GM18951 (cell line): Measurements from ENCODE around the gene ITGBL1.

Source experiments
- POLR2A ChIP-seq: IDR thresholded peaks from 4 replicates; pipeline ENCODE4 v1.6.1; 2011; ENCODE audit warnings: mild to moderate bottlenecking; ENCODE audit not compliant: insufficient read length, insufficient read depth; ENCODE audit errors: extremely low read depth
- in situ Hi-C: fragments of 300-500 bp; cut with MboI; formaldehyde crosslinking; loops from one replicate; pipeline ENCODE4 v1.12.0; 2022; ENCODE audit warnings: low sequenced_read_pairs, mixed read lengths, inconsistent platforms; ENCODE audit not compliant: unreplicated experiment

ITGBL1 gene

DNA sequence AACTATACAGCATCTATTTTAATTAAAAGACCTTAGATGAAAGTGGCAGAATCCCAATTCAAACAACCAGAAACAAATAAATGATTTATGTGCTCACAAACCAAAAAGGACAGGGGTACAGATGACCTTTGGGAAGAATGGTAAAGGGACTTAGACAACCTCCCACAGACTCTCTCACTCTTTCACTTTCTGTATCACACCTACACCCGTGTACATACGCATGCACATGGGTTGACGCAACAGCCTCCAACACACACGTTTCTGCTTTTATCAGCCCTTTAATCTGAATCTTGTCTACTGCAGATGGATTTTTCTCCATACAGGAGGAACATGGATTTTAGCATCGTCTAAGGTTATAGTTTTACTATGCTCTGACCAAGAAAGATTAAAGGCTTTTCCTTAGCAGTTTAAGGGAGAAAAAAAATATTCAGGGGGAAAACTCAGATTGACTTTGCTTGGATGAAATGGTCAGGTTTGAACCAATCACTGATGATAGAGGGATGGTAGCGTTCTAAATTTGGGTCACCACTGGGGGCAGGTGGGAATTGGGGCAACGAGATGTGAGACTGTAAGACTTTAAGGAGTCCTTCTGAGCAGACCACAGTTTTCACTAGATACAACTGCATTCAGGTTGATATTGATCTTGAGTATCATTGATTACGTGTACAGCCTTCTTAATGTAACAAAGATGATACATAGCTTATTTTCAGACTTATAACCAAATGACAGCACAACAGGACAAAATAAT lies 166.1 kb downstream of the ITGBL1 start:
- in situ Hi-C loops, result no loop called here
- TF ChIP-seq POLR2A, result no peak

- in situ Hi-C loops, result no loop called here
- TF ChIP-seq POLR2A, result no peak
Measured at GRCh38 chr13:101621099-101621498, 168.6 kb downstream of the ITGBL1 start.

DNA sequence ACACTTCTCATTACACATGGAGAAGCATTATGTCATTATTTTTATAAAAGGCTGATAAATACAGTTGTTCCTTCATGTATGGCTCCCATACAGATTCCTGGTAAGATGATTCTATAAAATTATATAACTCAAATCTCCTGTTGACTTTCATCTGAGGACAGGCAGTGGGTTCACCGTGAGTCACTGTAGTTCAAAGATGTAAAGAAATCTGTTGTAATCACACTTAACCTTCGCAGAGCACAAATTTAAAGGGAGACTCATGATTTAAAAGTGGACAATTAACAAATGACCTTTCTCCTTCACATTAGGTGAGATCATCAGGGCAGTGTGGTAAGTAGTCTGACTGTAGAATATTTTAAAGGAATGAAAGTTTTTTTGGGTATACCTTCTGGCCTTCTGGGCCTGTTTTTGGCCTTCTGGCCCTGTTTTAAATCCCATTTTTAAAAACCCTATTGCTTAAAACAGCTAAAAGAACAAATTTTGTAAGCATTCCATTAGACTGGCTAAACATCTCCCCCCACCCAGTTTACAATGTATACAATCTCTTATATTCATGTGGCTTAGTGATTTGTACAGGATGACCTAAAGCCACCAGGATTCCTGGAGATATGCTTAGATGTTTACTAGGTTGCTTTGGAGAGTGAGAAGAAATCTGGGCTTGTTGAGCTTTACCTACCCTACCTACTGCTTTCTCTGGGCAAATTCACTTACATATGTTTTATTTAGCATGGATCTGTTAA lies 171.2 kb downstream of the ITGBL1 start:
- in situ Hi-C loops, result no loop called here
- no peak for TF ChIP-seq POLR2A

DNA sequence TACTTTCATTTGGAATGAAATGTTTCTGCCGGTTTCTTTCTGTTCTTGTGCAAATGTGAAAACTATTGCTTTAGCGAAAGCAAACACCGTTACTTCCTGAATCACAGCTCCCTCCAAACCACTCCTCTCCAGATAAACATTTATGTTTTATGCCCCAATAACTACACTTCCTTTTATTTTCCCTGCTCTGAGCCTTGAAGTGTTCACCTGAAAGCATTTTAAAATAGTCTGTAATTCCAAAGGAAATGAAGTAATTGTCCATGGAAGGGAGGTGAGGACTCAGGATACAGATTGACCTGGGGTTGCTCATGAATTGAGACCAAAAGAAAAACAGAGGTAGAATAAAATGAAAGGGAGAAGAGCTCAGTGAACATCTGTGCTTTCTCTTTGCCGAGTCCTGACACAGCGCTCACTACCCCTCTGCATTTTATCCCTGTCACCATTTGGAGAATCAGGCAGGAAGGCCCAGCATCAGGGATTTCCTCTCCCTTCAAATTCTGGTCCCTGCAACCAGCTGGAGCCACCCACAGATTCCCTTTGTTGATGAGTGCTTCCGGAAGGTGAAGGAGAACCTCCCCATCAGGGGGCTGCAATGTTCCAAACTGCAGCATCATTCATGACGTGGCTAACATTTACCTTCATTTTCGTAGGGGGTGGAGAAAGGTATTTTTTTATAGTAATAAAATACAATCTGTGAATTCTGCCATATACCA lies 171.9 kb downstream of the ITGBL1 start:
- in situ Hi-C loops, result no loop called here
- no peak for TF ChIP-seq POLR2A

- in situ Hi-C loops, result no loop called here
- no peak for TF ChIP-seq POLR2A
Measured at GRCh38 chr13:101624981-101625380, 172.5 kb downstream of the ITGBL1 start.

DNA sequence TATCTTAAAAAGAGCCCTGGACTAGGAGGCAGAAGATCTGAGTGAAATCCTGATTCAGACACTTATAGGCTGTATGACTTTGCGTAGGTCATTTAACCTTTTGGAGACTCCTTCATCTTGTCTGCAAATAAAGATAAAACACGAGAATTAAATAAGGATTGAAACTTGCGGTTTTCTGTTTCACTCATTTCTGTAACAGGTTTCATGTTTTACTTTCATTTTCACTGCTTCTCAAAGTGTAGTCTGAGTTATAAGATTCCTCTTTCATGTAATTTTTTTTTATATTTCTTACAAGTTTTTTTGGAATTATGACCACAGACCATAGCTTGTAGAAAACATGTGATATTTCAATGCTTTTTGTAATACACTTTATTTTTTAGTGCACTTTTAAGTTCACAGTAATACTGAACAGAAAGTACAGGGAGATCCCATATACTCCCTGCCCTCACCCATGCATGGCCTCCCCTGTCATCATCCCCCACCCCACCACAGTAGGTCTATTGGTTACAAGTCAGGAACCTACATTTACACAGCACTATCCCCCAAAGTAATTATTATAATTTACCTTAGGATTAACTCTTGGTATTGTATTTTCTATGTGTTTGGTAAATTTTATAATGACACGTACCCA lies 174.6 kb downstream of the ITGBL1 start:
- TF ChIP-seq POLR2A, result no peak
- in situ Hi-C loops, result no loop called here

DNA sequence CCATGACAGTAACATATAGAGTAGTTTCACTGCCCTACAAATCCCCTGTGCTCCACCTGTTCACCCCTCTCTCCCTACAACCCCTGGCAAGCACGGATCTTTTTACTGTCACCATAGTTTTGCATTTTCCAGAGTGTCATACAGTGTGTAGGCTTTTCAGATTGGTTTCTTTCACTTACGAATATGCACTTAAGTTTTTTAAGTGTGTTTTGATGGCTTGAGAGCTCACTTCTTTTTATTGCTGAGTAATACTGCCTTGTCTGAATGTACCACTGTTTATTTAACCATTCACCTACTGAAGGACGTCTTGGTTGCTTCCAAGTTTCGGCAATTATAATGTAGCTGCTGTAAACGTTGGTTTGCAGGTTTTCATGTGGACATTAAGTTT lies 175.1 kb downstream of the ITGBL1 start:
- TF ChIP-seq POLR2A, result no peak
- in situ Hi-C loops, result no loop called here

DNA sequence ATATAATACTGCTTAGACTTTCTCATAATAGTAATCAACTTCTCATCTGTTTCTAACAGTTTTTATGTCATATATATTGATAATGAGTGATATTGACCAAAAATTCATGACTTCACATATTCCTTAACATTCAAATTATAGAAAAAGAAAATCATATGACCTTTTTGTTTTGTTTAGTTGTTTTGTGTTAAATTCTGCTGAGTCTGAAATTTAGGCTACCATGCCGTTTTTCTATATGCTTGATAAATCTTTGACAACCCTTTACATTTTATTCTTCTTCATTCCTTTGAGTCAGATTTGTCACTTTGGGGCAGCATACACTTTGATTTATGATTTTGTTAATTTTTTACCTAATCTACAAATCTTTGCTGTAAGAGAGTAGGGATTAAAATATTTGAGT lies 176.4 kb downstream of the ITGBL1 start:
- in situ Hi-C loops, result no loop called here
- TF ChIP-seq POLR2A, result no peak

- TF ChIP-seq POLR2A, result no peak
- in situ Hi-C loops, result no loop called here
Measured at GRCh38 chr13:101631395-101631794, 178.9 kb downstream of the ITGBL1 start.

DNA sequence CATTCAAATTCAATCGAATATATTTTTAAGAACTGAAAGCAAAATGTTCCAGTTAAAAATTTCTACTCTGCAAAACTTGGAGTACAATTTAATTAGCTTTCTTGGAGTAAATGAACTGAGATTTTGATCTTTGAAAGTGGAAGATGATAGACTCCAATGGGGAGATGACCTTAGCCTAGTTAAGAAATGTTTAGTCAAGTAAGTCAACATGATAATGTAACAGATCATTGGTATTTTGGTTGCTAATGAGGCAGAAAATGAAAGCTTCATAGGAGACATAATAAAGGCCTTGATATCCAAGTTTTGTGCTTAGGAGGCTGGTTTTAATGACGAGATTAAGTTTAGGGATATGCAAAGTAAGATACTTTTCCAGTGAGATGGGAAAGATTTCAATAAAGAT lies 181.7 kb downstream of the ITGBL1 start:
- no peak for TF ChIP-seq POLR2A
- in situ Hi-C loops, result no loop called here

DNA sequence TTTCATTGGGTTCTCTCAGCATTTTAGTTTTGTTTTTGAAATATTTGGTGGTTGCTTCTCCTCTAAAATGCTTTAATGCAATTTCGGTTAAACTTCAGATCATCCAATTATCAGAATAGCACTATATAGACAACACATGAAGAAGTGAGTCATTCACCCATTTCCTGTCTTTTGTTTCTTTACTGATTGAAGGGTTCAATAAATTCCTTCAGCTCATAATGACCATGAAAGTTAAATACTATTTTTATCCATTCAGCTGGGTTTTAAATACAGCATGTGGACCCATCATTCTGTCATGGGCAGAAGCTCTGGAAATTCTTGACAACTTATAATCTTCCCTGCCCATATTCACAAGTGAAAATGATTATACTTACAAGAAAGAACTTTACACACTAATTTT lies 187.2 kb downstream of the ITGBL1 start:
- no peak for TF ChIP-seq POLR2A
- in situ Hi-C loops, result no loop called here

- TF ChIP-seq POLR2A, result no peak
- in situ Hi-C loops, result no loop called here
Measured at GRCh38 chr13:101640788-101641400, 188.4 kb downstream of the ITGBL1 start.

GRCh38 chr13:101645871-101646270 lies 193.4 kb downstream of the ITGBL1 start:
- TF ChIP-seq POLR2A, result no peak
- in situ Hi-C loops, result no loop called here
